GM19239 (cell line): ENCODE results near the gene SERPING1.
A peak's percentile ranks its signal among the peaks of the same experiment; 100 is the strongest.
"Not testable (repeated sequence)": the region's sequence is repeated elsewhere in the genome, so short reads cannot be mapped to it uniquely, and the experiment has no call there.

Experiments used
- DNase-seq: peaks from one replicate; pipeline ENCODE4 v3.0.0; 2011; ENCODE audit warnings: low spot score; ENCODE audit not compliant: insufficient read length
- FAIRE-seq: peaks from 2 replicates; lab custom pipeline; 2011; peaks lifted over from hg19 to GRCh38; lab: Jason Lieb, UNC

SERPING1 gene

GRCh38 chr11:57649826-57650738 is 52.6 kb downstream of the SERPING1 start, which contains the start of gene YPEL4:
Gene YPEL4, minus strand, starts transcription at chr11:57649912. Its CDS starts 2,805 bp downstream, at chr11:57647107.
- FAIRE-seq (no peak), DNase-seq (no peak)

DNA sequence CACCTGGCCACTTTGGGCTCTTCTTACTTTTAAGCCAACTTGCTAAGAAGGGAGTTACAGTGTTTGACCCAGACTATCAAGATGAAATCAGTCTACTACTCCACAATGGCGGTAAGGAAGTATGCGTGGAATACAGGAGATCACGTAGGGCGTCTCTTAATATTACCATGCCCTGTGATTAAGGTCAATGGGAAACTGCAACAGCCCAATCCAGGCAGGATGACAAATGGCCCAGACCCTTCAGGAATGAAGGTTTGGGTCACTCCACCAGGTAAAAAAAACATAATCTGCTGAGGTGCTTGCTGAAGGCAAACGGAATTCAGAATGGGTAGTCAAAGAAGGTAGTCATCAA is 53.2 kb downstream of the SERPING1 start:
- DNase-seq, result no peak
- no peak for FAIRE-seq

- DNase-seq (no peak), FAIRE-seq (no peak)
These were observed 53.9 kb downstream of the SERPING1 start for GRCh38 chr11:57651408-57651807.

GRCh38 chr11:57652230-57652629 is 54.7 kb downstream of the SERPING1 start:
- DNase-seq, FAIRE-seq: not testable (repeated sequence)

GRCh38 chr11:57652662-57653061 is 55.2 kb downstream of the SERPING1 start:
- DNase-seq (no peak), FAIRE-seq (no peak)

DNA sequence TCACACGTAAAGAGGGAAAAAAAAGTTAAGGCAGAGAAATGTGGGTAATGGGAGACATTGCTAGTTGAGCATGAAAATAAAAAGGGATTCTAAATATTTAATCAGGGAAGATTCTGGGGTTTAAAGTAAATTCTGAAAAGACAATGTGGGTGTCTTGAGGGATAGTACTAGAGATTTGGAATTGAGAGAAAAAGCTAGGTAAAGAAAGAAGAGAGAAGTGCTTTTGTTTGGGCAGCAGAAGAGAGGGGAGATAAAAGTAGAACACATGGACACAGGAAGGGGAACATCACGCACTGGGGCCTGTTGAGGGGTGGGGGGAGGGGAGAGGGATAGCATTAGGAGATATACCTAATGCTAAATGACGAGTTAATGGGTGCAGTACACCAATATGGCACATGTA is 55.7 kb downstream of the SERPING1 start:
- FAIRE-seq, result no peak
- DNase-seq, result no peak

GRCh38 chr11:57656885-57657193 is 59.4 kb downstream of the SERPING1 start:
- FAIRE-seq (no peak), DNase-seq (no peak)

GRCh38 chr11:57657194-57658022 is 59.9 kb downstream of the SERPING1 start, which contains the start of gene CLP1:
Gene CLP1, plus strand, starts transcription at chr11:57657762. Its CDS starts 1,715 bp downstream, at chr11:57659477.
- FAIRE-seq (peak; percentile 97), DNase-seq (peak; percentile 79)

DNA sequence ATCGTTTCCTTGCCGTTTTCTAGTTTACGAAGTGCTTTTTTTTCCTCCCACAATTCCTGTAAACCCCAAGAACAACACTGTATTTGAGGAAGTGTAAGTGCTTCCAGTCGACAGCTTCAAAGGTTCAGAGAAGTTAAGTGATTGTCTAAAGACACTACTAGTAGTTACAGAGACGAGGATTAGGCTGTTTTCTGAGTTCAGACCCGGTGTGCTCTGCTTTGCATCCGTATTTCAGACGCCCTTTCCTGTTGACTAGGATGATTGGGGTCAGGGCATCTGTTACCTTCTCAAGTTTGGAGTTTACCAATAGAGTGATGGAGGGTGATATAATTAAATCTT is 60.5 kb downstream of the SERPING1 start:
- no peak for FAIRE-seq
- DNase-seq, result no peak

DNA sequence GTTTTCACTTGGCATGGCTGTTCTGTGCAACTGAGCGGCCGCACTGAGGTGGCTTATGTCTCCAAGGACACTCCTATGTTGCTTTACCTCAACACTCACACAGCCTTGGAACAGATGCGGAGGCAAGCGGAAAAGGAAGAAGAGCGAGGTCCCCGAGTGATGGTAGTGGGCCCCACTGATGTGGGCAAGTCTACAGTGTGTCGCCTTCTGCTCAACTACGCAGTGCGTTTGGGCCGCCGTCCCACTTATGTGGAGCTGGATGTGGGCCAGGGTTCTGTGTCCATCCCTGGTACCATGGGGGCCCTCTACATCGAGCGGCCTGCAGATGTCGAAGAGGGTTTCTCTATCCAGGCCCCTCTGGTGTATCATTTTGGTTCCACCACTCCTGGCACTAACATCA is 62.2 kb downstream of the SERPING1 start:
- FAIRE-seq (no peak), DNase-seq (no peak)

DNA sequence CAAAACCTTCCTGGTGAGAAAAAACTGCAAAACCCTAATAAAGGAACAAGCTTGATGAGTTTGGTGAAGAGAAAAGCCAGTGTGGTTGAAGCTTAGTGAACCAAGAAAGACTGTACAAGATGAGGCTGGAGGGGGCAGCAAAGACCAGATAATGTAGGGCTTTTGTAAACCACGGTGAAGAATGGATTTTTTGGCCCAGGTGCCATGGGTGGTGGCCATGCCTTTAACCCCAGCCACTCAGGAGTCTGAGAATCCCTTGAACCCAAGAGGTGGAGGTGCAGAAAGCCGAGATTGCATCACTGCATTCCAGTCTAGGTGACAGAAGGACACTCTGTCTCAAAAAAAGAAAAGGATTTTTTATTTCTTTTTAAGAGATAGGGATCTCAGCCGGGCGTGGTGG is 65.4 kb downstream of the SERPING1 start:
- no peak for DNase-seq
- FAIRE-seq, result no peak

DNA sequence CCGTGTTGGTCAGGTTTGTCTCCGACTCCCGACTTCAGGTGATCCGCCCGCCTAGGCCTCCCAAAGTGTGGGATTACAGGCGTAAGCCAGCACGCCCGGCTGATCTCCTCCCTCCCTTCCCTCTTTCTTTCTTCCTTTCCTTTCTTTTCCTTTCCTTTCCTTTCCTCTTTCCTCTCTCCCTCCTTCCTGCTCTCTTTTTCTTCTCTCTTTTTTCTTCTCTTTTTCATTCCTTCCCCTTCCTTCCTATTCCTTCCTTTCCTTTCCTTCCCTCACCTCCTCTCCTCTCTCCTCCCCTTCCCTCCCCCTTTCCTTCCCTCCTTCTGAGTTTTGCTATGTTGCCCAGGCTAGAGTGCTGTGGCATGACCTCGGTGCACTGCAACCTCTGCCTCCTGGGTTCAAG is 66.5 kb downstream of the SERPING1 start:
- FAIRE-seq (no peak), DNase-seq (no peak)
